H9 (cell line): Measurements from ENCODE around the gene THAP9. TPM values are rescaled to one million over a fixed set of nuclear protein-coding genes. Genes with fewer than 3 reads are reported as not detected.

Experiments
- DNase-seq: peaks from one replicate; pipeline ENCODE4 v3.0.0-alpha.2; 2017
- H2AFZ ChIP-seq: one replicate; pipeline ENCODE4 v1.6.1; 2013; ENCODE audit warnings: mild to moderate bottlenecking, low read length, control low read depth, moderate library complexity
- H2AK5ac ChIP-seq: 2 replicates; pipeline ENCODE4 v1.6.1; 2013; ENCODE audit warnings: low read length, control low read depth, mixed read lengths; ENCODE audit not compliant: insufficient read length
- H2BK120ac ChIP-seq: one replicate; pipeline ENCODE4 v1.6.1; 2013; ENCODE audit warnings: low read depth, mild to moderate bottlenecking, low read length, control low read depth, inconsistent platforms; ENCODE audit not compliant: poor library complexity, severe bottlenecking
- H2BK12ac ChIP-seq: 2 replicates; pipeline ENCODE4 v1.6.1; 2013; ENCODE audit warnings: low read length, control low read depth, mixed read lengths, low read depth; ENCODE audit not compliant: insufficient read length
- H2BK15ac ChIP-seq: 2 replicates; pipeline ENCODE4 v1.6.1; 2013; ENCODE audit warnings: low read depth, low read length, control low read depth
- H2BK20ac ChIP-seq: one replicate; pipeline ENCODE4 v1.6.1; 2013; ENCODE audit warnings: low read depth, mild to moderate bottlenecking, low read length, control low read depth, inconsistent platforms; ENCODE audit not compliant: poor library complexity, severe bottlenecking
- H2BK5ac ChIP-seq: 2 replicates; pipeline ENCODE4 v1.6.1; 2013; ENCODE audit warnings: low read length, control low read depth, mixed read lengths; ENCODE audit not compliant: insufficient read length
- H3K14ac ChIP-seq: 2 replicates; pipeline ENCODE4 v1.6.1; 2013; ENCODE audit warnings: low read length, control low read depth; ENCODE audit not compliant: insufficient read depth
- H3K18ac ChIP-seq: 2 replicates; pipeline ENCODE4 v1.6.1; 2013; ENCODE audit warnings: low read depth, mild to moderate bottlenecking, mixed read lengths, low read length, control low read depth; ENCODE audit not compliant: insufficient read length
- H3K23ac ChIP-seq: 2 replicates; pipeline ENCODE4 v1.6.1; 2013; ENCODE audit warnings: low read length, control low read depth, mixed read lengths, low read depth; ENCODE audit not compliant: insufficient read length
- H3K23me2 ChIP-seq: 2 replicates; pipeline ENCODE4 v1.6.1; 2013; ENCODE audit warnings: low read depth, mild to moderate bottlenecking, mixed read lengths, low read length, control low read depth; ENCODE audit not compliant: insufficient read length, poor library complexity, severe bottlenecking
- H3K27ac ChIP-seq: 2 replicates; pipeline ENCODE4 v1.5.1; 2013; ENCODE audit warnings: low read length, control low read depth, mixed read lengths, low read depth; ENCODE audit not compliant: insufficient read length
- H3K27me3 ChIP-seq: 2 replicates; pipeline ENCODE4 v1.6.1; 2013; ENCODE audit warnings: low read length, control low read depth, inconsistent platforms; ENCODE audit not compliant: insufficient read depth
- H3K4ac ChIP-seq: 2 replicates; pipeline ENCODE4 v1.6.1; 2013; ENCODE audit warnings: low read depth, mild to moderate bottlenecking, control low read depth, inconsistent platforms, low read length, moderate library complexity
- H3K4me1 ChIP-seq: 2 replicates; pipeline ENCODE4 v1.6.1; 2013; ENCODE audit warnings: low read length, control low read depth, inconsistent platforms; ENCODE audit not compliant: insufficient read depth
- H3K4me2 ChIP-seq: 2 replicates; pipeline ENCODE4 v1.6.1; 2013; ENCODE audit warnings: low read length, control low read depth, mixed read lengths; ENCODE audit not compliant: insufficient read length, insufficient read depth
- H3K56ac ChIP-seq: 2 replicates; pipeline ENCODE4 v1.6.1; 2013; ENCODE audit warnings: low read depth, mild to moderate bottlenecking, mixed read lengths, low read length, control low read depth; ENCODE audit not compliant: insufficient read length
- H3K79me1 ChIP-seq: 2 replicates; pipeline ENCODE4 v1.6.1; 2013; ENCODE audit warnings: low read depth, mild to moderate bottlenecking, moderate library complexity, low read length, control low read depth, inconsistent platforms; ENCODE audit not compliant: insufficient read depth, poor library complexity, severe bottlenecking
- H3K79me2 ChIP-seq: 2 replicates; pipeline ENCODE4 v1.6.1; 2013; ENCODE audit warnings: low read length, control low read depth, inconsistent platforms; ENCODE audit not compliant: insufficient read depth
- H3K9ac ChIP-seq: 2 replicates; pipeline ENCODE4 v1.6.1; 2013; ENCODE audit warnings: low read length, control low read depth, mixed read lengths; ENCODE audit not compliant: insufficient read length; ENCODE audit errors: extremely low read depth
- H3K9me3 ChIP-seq: one replicate; pipeline ENCODE4 v1.6.1; 2013; ENCODE audit warnings: low read depth, low read length, inconsistent platforms; ENCODE audit not compliant: control insufficient read depth
- H3T11ph ChIP-seq: one replicate; pipeline ENCODE4 v1.6.1; 2013; ENCODE audit warnings: mild to moderate bottlenecking, low read length, control low read depth, inconsistent platforms
- H4K20me1 ChIP-seq: one replicate; pipeline ENCODE4 v1.6.1; 2013; ENCODE audit not compliant: control insufficient read depth, insufficient read length, insufficient read depth
- H4K5ac ChIP-seq: 2 replicates; pipeline ENCODE4 v1.6.1; 2013; ENCODE audit warnings: low read depth, mild to moderate bottlenecking, mixed read lengths, low read length, control low read depth; ENCODE audit not compliant: insufficient read length
- H4K8ac ChIP-seq: replicated peaks from 2 replicates; pipeline ENCODE4 v1.6.1; 2013; ENCODE audit warnings: low read length, control low read depth, mixed read lengths, low read depth; ENCODE audit not compliant: insufficient read length
- H4K91ac ChIP-seq: 2 replicates; pipeline ENCODE4 v1.6.1; 2013; ENCODE audit warnings: low read depth, mild to moderate bottlenecking, moderate library complexity, mixed read lengths, low read length, control low read depth; ENCODE audit not compliant: insufficient read length
- H3K27ac Mint-ChIP-seq, 3 experiments: 2 replicates in 2 of 3; 3 replicates in 1 of 3; pipeline ENCODE4 v1.8.0; 2020 to 2021; ENCODE audit warnings: mixed read lengths in 3 of 3, mild to moderate bottlenecking in 1 of 3, moderate library complexity in 1 of 3
- H3K27me3 Mint-ChIP-seq: 2 replicates; pipeline ENCODE4 v1.8.0; 2021; ENCODE audit warnings: low read depth, mild to moderate bottlenecking, moderate library complexity, mixed read lengths
- H3K36me3 Mint-ChIP-seq, 3 experiments: 2 replicates in 2 of 3; 3 replicates in 1 of 3; pipeline ENCODE4 v1.8.0; 2020 to 2021; ENCODE audit warnings: low read depth in 3 of 3, mixed read lengths in 3 of 3; ENCODE audit not compliant: insufficient read depth in 1 of 3
- H3K4me1 Mint-ChIP-seq, 2 experiments: 2 replicates each; pipeline ENCODE4 v1.8.0; 2020; ENCODE audit warnings: mixed read lengths in 2 of 2
- H3K4me3 Mint-ChIP-seq, 2 experiments: 2 replicates in 1 of 2; 3 replicates in 1 of 2; pipeline ENCODE4 v1.8.0; 2020 to 2021; ENCODE audit warnings: mild to moderate bottlenecking in 2 of 2, mixed read lengths in 2 of 2, moderate library complexity in 1 of 2
- H3K9me3 Mint-ChIP-seq, 2 experiments: 2 replicates in 1 of 2; 3 replicates in 1 of 2; pipeline ENCODE4 v1.8.0; 2020; ENCODE audit warnings: mild to moderate bottlenecking in 2 of 2, mixed read lengths in 2 of 2, moderate library complexity in 1 of 2
- CTCF ChIP-seq: fragments of 200-600 bp; sonication (generic); conservative IDR thresholded peaks from 3 replicates; pipeline ENCODE4 v1.8.0; 2021; ENCODE audit warnings: antibody characterized with exemption, mild to moderate bottlenecking
- WGBS: extraction: QIAGEN DNeasy Blood & Tissue Kit; methylation state at CpG from one replicate; pipeline ENCODE4 v1.1.7; 2013; ENCODE audit warnings: missing lambda C conversion rate, low lambda C conversion rate, mixed read lengths; ENCODE audit not compliant: insufficient read length; ENCODE audit errors: extremely low coverage; 5-methylcytosine and 5-hydroxymethylcytosine counted together
- total RNA-seq: library from RNA; stranded (reverse); gene quantifications from 2 replicates; pipeline ENCODE4 v1.2.1, GENCODE V29; 2021

The THAP9 gene
- total RNA-seq, 1 experiment from 2014 or later: 14.8 TPM

- Histone ChIP-seq H2BK5ac (no peak overlapping the region), H3K56ac (no peak overlapping the region), H3K18ac (no peak overlapping the region), H3K4ac (no peak overlapping the region), H3K23me2 (peaks cover 6% of the 10 kb centered on the region), H2BK20ac (no peak overlapping the region), H2BK120ac (no peak overlapping the region), H3K9me3 (no peaks in the 10 kb centered on the region), H2AFZ (no peak overlapping the region), H3K4me2 (peak overlapping the region; percentile 87), H3K79me1 (peaks cover 3% of the 10 kb centered on the region), H3K14ac (no peak overlapping the region), H4K5ac (no peak overlapping the region), H3K9ac (no peak overlapping the region), H4K8ac (no peak overlapping the region), H3K23ac (no peak overlapping the region), H2BK12ac (no peak overlapping the region), H3T11ph (no peak overlapping the region), H3K4me1 (no peaks in the 10 kb centered on the region; the same call in 1 of the 2 replicates), H3K27me3 (no peaks in the 10 kb centered on the region), H4K91ac (no peak overlapping the region), H3K27ac (no peak overlapping the region), H2BK15ac (no peak overlapping the region), H4K20me1 (no peaks in the 10 kb centered on the region), H2AK5ac (no peak overlapping the region), H3K79me2 (peaks cover 16% of the 10 kb centered on the region; the same call in 1 of the 2 replicates)
- peak overlapping the region in 1 of 3 experiments; percentile 96; a peak in 2 of 7 replicates for H3K27ac Mint-ChIP-seq
- no peak for DNase-seq
- peaks cover 16 to 32% of the 10 kb centered on the region in 2 experiments for H3K4me1 Mint-ChIP-seq
- H3K9me3 Mint-ChIP-seq: no peaks in the 10 kb centered on the region
- WGBS: no CpG with 5 or more reads among the region's 1 CpG
- peaks cover 19 to 34% (median 30%) of the 10 kb centered on the region in 3 experiments; a peak in 6 of 7 replicates for H3K36me3 Mint-ChIP-seq
- no peak for TF ChIP-seq CTCF
- H3K27me3 Mint-ChIP-seq: no peaks in the 10 kb centered on the region
- peak overlapping the region; percentile 90 to 95 for H3K4me3 Mint-ChIP-seq
These were observed 8.1 kb upstream of the THAP9 start for GRCh38 chr4:82892467-82892802.
